Stimulated activated CD4-positive, alpha-beta T cell treated with anti-CD3 and anti-CD28 coated beads, Interleukin-15, amount 100 ng/mL, for 48 hours (primary cell): ENCODE measurements around the gene SPAG6.
A peak's percentile ranks its signal among the peaks of the same experiment; 100 is the strongest.
"Not testable (repeated sequence)": the region's sequence is repeated elsewhere in the genome, so short reads cannot be mapped to it uniquely, and the experiment has no call there.

Source experiments
- DNase-seq, 2 donors: peaks; one replicate each; pipeline ENCODE4 v3.0.0-alpha.2; 2020; ENCODE audit warnings: low read depth in 2 of 2

Gene SPAG6

GRCh38 chr10:22372298-22372697 lies 27.0 kb downstream of the SPAG6 start:
- DNase-seq: no peak

- no peak for DNase-seq
Measured at GRCh38 chr10:22372917-22373316, 27.6 kb downstream of the SPAG6 start.

- DNase-seq: no peak
Measured at GRCh38 chr10:22374489-22375126, 29.3 kb downstream of the SPAG6 start.

- peak; percentile 41 to 52 for DNase-seq
Measured at GRCh38 chr10:22379059-22379458, 33.8 kb downstream of the SPAG6 start.

GRCh38 chr10:22381262-22381661 lies 36.0 kb downstream of the SPAG6 start:
- DNase-seq: no peak

- DNase-seq: no peak
Measured at GRCh38 chr10:22386503-22386902, 41.2 kb downstream of the SPAG6 start.

- no peak for DNase-seq
Measured at GRCh38 chr10:22389856-22390589, 44.7 kb downstream of the SPAG6 start.

GRCh38 chr10:22391600-22391999 lies 46.3 kb downstream of the SPAG6 start:
- no peak for DNase-seq

GRCh38 chr10:22396195-22396594 lies 50.9 kb downstream of the SPAG6 start:
- not testable (repeated sequence) for DNase-seq

GRCh38 chr10:22406916-22407315 lies 61.6 kb downstream of the SPAG6 start:
- not testable (repeated sequence) for DNase-seq

GRCh38 chr10:22410394-22410793 lies 65.1 kb downstream of the SPAG6 start:
- DNase-seq: no peak

GRCh38 chr10:22410846-22411245 lies 65.5 kb downstream of the SPAG6 start:
- DNase-seq: no peak

- no peak for DNase-seq
Measured at GRCh38 chr10:22414146-22414545, 68.8 kb downstream of the SPAG6 start.

- DNase-seq: no peak
Measured at GRCh38 chr10:22415072-22415471, 69.8 kb downstream of the SPAG6 start.

GRCh38 chr10:22417736-22418268 lies 72.5 kb downstream of the SPAG6 start:
- no peak for DNase-seq

- DNase-seq: no peak
Measured at GRCh38 chr10:22420787-22421517, 75.7 kb downstream of the SPAG6 start.

GRCh38 chr10:22426653-22427052 lies 81.4 kb downstream of the SPAG6 start:
- DNase-seq: no peak

GRCh38 chr10:22427101-22427500 lies 81.8 kb downstream of the SPAG6 start:
- no peak for DNase-seq

GRCh38 chr10:22427890-22428571 lies 82.7 kb downstream of the SPAG6 start:
- no peak for DNase-seq

- no peak for DNase-seq
Measured at GRCh38 chr10:22429146-22429545, 83.8 kb downstream of the SPAG6 start.

- no peak for DNase-seq
Measured at GRCh38 chr10:22429981-22430421, 84.7 kb downstream of the SPAG6 start.

- no peak for DNase-seq
Measured at GRCh38 chr10:22433875-22434274, 88.6 kb downstream of the SPAG6 start.
